ENCODE results near the gene TADA2A. TPM values are rescaled to one million over a fixed set of nuclear protein-coding genes. Genes with fewer than 3 reads are reported as not detected.
A peak's percentile ranks its signal among the peaks of the same experiment; 100 is the strongest.

Gene TADA2A
- polyA plus RNA-seq, 1 donor (not counting 4 experiments of a cell fraction or from before 2014, with no cell fraction given) = 13.8 TPM

DNA sequence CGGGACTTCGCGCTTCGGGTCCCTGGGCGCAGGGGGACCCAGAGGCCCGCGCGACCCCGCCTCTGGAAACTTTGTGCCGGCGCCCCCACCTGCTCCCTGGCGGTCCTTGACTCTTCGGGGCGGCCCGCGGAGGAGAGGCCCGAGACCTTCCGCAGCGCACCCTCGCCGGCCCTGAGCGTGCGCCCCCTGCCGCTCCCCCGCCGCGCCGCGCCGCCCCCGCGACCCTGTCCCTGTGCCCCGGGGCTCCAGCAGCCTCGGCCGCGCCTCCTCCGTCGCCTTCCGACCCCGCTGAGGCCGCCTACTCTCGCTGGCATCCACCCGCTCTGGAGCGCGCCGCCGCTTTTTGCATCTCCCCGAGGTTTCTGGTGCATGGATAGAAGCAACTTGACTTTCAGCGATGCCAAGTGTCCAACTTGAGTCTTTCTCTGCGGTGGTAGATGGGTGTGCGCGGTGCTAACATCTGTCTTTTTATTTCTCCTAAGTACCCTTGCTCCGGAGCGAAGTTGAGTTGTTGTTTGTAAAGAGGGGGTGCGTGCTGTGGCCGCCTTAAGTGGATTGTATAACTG, 83.4 kb downstream of the TADA2A start:
- TF ChIP-seq EZH2 (IDR thresholded peaks at IDR 0.05; ENCODE audit: low read length) = no peak
- TF ChIP-seq, protein P1, sequence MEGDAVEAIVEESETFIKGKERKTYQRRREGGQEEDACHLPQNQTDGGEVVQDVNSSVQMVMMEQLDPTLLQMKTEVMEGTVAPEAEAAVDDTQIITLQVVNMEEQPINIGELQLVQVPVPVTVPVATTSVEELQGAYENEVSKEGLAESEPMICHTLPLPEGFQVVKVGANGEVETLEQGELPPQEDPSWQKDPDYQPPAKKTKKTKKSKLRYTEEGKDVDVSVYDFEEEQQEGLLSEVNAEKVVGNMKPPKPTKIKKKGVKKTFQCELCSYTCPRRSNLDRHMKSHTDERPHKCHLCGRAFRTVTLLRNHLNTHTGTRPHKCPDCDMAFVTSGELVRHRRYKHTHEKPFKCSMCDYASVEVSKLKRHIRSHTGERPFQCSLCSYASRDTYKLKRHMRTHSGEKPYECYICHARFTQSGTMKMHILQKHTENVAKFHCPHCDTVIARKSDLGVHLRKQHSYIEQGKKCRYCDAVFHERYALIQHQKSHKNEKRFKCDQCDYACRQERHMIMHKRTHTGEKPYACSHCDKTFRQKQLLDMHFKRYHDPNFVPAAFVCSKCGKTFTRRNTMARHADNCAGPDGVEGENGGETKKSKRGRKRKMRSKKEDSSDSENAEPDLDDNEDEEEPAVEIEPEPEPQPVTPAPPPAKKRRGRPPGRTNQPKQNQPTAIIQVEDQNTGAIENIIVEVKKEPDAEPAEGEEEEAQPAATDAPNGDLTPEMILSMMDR (optimal IDR thresholded peaks at IDR 0.05 in 1 of 3, IDR thresholded peaks at IDR 0.05 in 1 of 3, conservative IDR thresholded peaks at IDR 0.05 in 1 of 3; ENCODE audit: extremely low read depth in 1 of 3, insufficient read depth in 2 of 3, low read length in 3 of 3) = peak in 1 of 3 experiments; percentile 52
- peak overlapping the region; percentile 96 for H3K4me2 ChIP-seq (ENCODE audit: control insufficient read depth, extremely low read depth, insufficient read depth, low read depth, low read length)
- peak overlapping the region; percentile 83 for H3K9ac ChIP-seq (ENCODE audit: control insufficient read depth, extremely low read depth, insufficient read depth, low read length)
- peaks cover 2 to 5% of the 10 kb centered on the region in 2 experiments for H3K36me3 ChIP-seq (ENCODE audit: control insufficient read depth in 2 of 2, extremely low read depth in 1 of 2, insufficient read depth in 2 of 2, low read length in 2 of 2)
- no peaks in the 10 kb centered on the region for H3K9me3 ChIP-seq (ENCODE audit: control insufficient read depth, low read depth, low read length)
- no peak for FAIRE-seq
- peaks cover 42% of the 10 kb centered on the region for H3K79me2 ChIP-seq (ENCODE audit: control insufficient read depth, insufficient read depth, low read length)
- H4K20me1 ChIP-seq (ENCODE audit: control insufficient read depth, extremely low read depth, insufficient read depth, low read length) = peaks cover 5% of the 10 kb centered on the region
- no peak for DNase-seq (ENCODE audit: low read depth, low spot score)
- peak overlapping the region; percentile 95 for H3K27ac ChIP-seq (ENCODE audit: control insufficient read depth, insufficient read depth, low read length)
- peaks cover 39% of the 10 kb centered on the region for H3K4me1 ChIP-seq (ENCODE audit: control insufficient read depth, extremely low read depth, insufficient read depth, low read length)
- no peaks in the 10 kb centered on the region for H3K9me1 ChIP-seq (ENCODE audit: control insufficient read depth, extremely low read depth, insufficient read depth, low read length)
- no peak overlapping the region for H2AFZ ChIP-seq (ENCODE audit: control insufficient read depth, low read length)
- H3K27me3 ChIP-seq (ENCODE audit: control insufficient read depth, extremely low read depth, insufficient read depth, low read length) = no peaks in the 10 kb centered on the region
- dilution Hi-C loops (cut with MboI; ENCODE audit: extremely low pct_ligation_motif_present, low sequenced_read_pairs) = no loop called here
- peak overlapping the region; percentile 67 to 86 (median 83) for H3K4me3 ChIP-seq (ENCODE audit: control insufficient read depth in 2 of 3, extremely low read depth in 1 of 3, insufficient read depth in 2 of 3, low read depth in 1 of 3, low read length in 3 of 3)

DNA sequence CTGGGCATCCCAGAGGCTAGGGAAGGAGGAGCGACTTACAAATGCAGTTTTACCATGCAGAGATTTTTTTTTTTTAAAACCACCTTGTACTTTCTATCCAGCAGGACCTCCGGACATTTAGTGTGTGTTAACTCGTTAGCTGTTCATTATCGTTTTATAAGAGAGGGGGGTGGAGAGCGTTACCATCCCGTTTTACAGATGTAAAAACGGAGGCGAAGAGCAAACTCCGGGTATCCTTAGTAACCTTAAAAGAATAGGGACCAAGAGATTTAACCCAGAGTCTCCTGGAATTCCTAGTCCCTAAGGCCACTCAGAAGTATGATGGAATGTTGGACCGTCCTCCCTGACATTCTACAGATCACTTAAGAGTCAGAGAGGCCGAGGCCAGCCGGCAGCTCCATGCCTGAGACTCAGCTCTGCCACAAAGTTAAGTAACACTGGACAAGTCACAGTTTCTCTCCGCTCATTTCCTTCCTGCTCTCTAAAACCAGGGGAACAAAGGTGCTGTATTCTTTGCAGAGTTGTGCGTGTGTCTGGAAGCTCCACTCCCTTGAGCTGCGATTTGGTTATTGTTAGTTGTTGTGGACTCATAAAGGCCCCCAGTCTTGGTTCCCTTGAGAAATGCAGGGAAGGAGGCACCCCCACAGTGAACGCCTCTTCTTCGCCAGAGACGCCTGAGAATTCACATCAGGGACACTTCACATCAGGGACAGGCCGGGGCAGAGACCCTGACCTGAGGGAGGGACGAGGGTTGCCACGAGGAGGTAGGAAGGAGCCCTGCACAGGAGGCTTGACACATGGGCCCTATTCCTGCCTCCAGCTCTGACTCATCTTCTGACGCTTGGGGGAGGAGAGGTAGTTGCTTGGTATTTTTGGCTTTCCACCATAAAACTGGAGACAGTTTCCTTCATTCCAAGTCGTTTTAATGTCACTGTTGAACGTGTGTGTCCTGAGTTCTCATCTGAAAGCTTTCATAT, 84.2 kb downstream of the TADA2A start:
- dilution Hi-C loops (cut with MboI; ENCODE audit: extremely low pct_ligation_motif_present, low sequenced_read_pairs) = no loop called here
- Histone ChIP-seq H3K9me3 (ENCODE audit: control insufficient read depth, low read depth, low read length) (no peaks in the 10 kb centered on the region), H3K36me3 (ENCODE audit: control insufficient read depth in 2 of 2, extremely low read depth in 1 of 2, insufficient read depth in 2 of 2, low read length in 2 of 2) (peaks cover 4 to 9% of the 10 kb centered on the region in 2 experiments), H3K27me3 (ENCODE audit: control insufficient read depth, extremely low read depth, insufficient read depth, low read length) (no peaks in the 10 kb centered on the region), H4K20me1 (ENCODE audit: control insufficient read depth, extremely low read depth, insufficient read depth, low read length) (peaks cover 6% of the 10 kb centered on the region), H2AFZ (ENCODE audit: control insufficient read depth, low read length) (no peak overlapping the region), H3K4me1 (ENCODE audit: control insufficient read depth, extremely low read depth, insufficient read depth, low read length) (peaks cover 37% of the 10 kb centered on the region), H3K79me2 (ENCODE audit: control insufficient read depth, insufficient read depth, low read length) (peaks cover 49% of the 10 kb centered on the region), H3K4me3 (ENCODE audit: control insufficient read depth in 2 of 3, extremely low read depth in 1 of 3, insufficient read depth in 2 of 3, low read depth in 1 of 3, low read length in 3 of 3) (peak overlapping the region; percentile 67 to 86 (median 83)), H3K9ac (ENCODE audit: control insufficient read depth, extremely low read depth, insufficient read depth, low read length) (peak overlapping the region; percentile 83), H3K4me2 (ENCODE audit: control insufficient read depth, extremely low read depth, insufficient read depth, low read depth, low read length) (peak overlapping the region; percentile 96), H3K27ac (ENCODE audit: control insufficient read depth, insufficient read depth, low read length) (peak overlapping the region; percentile 95), H3K9me1 (ENCODE audit: control insufficient read depth, extremely low read depth, insufficient read depth, low read length) (no peaks in the 10 kb centered on the region)
- FAIRE-seq (no peak), DNase-seq (ENCODE audit: low read depth, low spot score) (peak; percentile 79)
- TF ChIP-seq EZH2 (IDR thresholded peaks at IDR 0.05; ENCODE audit: low read length) = no peak
- TF ChIP-seq, protein P1 (optimal IDR thresholded peaks at IDR 0.05 in 1 of 3, IDR thresholded peaks at IDR 0.05 in 1 of 3, conservative IDR thresholded peaks at IDR 0.05 in 1 of 3; ENCODE audit: extremely low read depth in 1 of 3, insufficient read depth in 2 of 3, low read length in 3 of 3) = no peak

Measured in keratinocyte (primary cell).